NCI-H2107 treated with DMSO at 0.1 percent for 48 hours (cell line): ENCODE measurements around the gene ITSN2.

Source experiments
- DNase-seq: peaks from one replicate; lab custom pipeline; 2025; ENCODE audit not compliant: unreplicated experiment; lab: John Stamatoyannopoulos, UW

Gene ITSN2

DNA sequence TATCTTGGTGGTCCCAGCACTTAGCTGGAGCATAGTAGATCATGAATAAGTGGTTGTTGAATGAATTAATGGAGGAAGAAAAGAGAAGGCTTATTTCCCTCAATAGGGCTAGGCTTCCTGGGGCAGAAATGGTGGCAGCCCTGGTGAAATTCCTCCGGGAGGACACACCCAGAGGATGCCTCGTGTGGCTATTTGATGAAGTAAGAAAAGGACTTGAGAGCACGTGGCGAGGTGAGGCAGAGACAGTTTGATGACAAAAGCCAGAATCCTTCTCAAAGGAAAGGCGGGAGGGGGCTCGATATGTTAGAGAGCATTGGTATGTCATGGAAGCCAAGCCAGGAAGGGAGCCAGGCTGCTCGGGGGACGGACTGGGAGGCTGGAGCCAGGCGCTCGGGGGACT is 170.8 kb downstream of the ITSN2 start:
- no peak for DNase-seq

DNA sequence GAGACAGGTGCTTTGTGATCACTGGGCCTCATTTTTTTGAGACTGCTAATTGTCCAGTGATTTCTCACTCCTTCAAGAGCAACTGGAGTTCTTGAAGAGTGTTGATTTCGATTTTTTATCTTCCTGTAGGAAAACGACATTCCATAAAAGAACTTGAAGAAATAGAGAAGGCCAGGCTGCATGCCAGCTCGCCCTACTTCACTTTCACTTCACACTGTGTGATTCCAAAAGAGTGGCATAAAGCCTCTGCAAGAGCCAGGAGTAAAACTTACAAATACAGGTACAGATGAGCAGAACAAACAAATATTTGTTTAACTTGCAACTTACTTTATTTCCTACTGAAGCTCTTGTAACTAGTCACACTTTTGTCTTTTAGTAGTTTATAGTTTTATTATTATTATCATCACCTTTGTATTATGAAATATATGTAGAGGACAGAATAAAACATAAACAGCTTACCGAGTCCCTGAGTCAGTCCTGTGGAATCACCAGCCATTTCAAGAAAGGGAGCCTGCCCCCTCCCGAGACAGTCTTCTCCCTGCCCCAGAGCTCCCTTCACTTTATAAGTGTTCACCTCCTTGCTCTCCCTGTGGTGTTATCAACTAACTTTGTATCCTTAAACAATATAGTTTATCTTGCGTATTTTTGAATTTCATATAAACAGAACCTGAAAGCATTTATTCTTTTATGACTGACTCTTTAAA is 176.8 kb downstream of the ITSN2 start:
- DNase-seq, result no peak

DNA sequence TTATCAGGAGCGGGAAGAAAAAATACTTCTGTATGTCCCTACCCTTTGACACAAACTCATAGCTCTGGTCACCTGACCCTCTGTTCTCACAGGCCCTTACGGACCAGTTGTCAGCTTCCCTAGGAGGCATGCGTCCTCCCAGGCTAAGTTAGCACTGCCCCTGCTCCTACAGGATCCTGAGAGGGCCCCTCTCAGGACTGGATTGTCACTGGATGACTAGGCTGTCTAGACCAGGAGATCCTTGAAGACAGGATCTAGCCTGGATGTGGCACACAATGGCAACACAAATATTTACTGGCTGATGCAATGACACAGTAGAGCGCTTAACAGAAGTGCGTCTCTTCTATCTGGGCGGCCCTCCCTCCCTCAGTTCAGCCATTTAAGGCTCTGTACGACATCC is 177.8 kb downstream of the ITSN2 start:
- no peak for DNase-seq

DNA sequence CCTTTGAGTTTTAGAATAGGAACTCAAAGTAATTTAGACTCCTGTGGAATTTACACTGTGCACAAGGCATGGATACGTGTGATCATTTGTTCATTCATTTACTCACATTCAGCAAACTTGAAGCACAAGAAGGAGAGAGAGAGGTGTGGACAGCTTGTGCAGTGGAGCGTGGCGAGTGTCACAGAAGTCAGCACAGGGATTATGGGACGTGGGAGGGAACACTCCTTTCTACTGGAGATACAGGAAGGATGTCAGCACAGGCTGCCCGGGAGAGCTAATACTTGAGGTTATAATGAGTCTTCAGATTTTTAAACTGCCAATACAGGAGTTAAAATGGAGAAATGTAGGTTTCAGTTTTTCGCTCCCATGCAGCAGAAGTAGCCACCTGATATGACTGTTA is 178.5 kb downstream of the ITSN2 start:
- no peak for DNase-seq

DNA sequence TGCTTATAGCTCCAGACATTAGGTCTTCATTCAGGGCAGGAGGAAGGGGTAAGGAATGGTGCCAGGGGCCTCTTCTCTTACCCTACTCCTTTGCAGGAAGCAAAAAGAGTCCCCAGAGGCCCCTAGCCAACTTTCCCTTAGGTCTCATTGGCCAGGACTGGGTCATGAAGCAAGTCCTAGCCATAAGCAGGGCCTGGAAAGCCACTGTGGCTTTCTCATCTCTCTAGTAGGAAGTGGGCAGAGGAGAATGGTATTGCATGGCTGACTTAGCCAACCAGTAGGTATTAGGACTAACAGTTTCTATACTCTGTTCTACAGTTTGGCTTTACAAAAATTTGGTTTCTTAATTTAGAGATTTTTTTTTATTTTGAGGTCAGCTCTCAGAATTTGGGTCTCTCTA is 180.7 kb downstream of the ITSN2 start:
- no peak for DNase-seq

DNA sequence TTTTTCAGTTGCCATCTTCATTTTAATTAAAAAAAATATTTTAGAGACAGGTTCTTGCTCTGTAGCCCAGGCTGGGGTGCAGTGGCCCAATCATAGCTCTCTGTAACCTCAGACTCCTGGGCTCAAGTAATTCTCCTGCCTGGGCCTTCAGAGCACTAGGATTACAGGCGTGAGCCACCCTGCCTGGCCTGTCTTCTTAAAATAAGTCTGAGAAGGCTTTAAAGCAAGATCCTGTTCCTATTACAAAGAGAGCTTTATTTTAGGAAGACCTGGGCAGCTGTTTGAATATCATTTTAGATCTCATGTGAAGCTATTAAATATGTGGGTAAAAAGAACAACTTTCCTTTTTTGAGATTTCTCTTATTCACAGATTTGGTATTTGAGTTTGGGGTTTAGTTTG is 184.0 kb downstream of the ITSN2 start:
- no peak for DNase-seq

DNA sequence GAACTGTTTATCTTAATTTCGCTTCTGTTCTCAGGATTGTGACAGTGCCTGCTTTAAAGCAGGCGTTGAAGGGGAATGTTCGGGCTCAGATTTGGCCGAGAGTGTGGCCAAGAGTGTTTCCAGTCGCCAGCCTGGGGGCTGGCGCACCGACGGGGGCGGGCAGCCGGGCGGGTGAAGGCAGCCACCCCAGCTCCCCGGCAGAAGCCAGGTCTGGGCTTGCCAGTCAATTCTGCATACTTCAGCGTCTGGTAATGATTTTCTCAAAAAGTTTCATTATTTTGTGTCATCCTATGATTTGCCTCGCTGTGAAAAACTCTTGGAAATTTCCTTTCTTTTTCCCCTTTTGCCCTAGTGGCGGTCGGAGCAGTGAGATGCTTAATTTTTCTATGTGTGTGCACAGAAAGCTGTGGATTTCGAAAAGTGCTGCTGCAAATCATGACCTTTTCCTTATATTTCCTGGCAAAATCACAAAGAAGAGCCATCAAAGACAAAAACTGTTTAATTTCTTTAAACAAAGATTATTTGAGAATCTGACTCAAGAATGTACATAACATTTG is 184.6 kb downstream of the ITSN2 start:
- DNase-seq, result no peak

DNA sequence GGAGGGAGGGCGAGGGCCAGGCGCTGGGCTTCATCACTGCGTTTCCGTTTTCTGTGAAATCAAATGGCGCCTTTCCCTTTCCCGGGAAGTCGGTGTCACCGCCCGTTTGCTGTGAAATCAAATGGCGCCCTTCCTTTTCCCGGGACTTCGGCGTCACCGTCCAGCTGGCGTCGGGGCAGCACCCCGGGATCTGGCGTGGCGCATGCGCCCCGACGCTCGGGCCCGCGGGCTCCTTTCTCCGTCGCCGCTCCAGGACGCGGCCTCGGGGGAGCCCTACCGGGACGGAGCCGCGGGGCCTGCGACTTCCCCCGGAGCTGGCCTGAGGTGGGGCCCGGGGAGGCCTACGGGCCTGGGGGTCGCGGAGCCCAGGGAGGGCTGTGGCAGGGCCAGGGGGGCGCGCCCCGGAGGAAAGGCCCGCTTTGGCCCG is 185.5 kb downstream of the ITSN2 start, which contains the start of gene FAM228A:
TSS of gene FAM228A (plus strand) at position 203 of the 427 bp plus-strand sequence. CDS start 428 bp downstream, outside the sequence.
- DNase-seq, result no peak

DNA sequence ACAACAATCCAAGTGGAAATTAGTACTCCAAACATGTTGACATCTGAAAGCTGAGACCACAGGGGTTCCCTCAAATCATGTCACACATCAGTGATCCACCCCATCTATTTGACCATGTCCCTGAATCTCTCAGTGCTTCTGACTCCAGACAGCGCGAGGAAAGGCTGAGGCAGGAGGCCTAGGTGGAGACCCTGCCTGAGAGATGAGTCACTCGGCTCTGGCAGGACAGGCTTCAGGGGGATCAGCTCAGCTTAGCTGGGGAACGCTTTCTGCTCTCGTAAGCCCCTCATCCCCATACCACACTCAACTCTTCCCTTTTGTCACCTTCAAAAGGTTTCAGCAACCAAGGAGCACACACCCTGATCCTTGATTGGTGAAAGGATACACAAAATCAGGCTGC is 191.3 kb downstream of the ITSN2 start:
- DNase-seq, result no peak

DNA sequence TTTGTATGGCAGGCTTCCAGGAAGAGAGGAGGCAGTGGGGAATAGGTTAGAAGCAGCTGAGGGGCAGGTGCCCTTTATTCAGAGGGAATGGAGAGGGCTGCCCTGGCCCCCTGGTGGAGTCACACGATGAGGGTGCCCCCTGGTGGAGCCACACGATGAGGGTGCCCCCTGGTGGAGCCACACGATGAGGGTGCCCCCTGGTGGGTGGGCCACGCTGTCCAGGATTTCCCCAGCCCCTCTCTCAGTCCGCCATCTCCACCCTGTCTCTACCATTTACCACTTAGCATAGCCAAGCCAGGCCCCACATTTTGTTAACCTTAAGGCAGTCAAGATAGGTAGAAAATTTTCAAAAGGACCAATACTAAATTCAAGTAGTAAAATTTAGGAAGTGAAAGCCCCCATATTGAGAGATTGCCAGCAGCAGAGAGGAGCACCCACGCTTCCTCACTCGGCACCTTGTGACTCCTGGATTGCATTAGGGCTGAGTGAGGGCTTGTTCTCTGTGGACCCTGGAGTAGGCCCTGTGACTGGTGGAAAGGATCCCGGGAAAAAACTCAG is 195.8 kb downstream of the ITSN2 start:
- DNase-seq, result no peak

DNA sequence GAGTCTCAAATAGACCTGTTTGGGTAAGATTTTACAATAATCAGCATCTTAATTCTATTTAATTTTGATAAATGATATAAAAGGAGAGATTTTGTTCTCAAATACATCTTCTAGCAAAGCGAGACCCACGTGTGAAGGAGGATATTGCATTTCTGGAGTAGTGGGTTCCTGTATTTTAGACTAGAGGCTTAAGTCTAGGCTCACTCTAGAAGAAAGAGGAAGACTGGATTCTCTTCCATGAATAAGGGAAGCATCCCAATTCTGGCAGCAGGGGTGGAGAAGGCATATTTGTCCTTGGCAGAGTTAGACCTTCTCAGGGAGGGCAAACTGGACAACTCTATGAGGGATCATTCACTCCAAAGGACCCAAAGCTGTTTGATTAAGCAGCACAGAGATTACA is 196.7 kb downstream of the ITSN2 start:
- no peak for DNase-seq

DNA sequence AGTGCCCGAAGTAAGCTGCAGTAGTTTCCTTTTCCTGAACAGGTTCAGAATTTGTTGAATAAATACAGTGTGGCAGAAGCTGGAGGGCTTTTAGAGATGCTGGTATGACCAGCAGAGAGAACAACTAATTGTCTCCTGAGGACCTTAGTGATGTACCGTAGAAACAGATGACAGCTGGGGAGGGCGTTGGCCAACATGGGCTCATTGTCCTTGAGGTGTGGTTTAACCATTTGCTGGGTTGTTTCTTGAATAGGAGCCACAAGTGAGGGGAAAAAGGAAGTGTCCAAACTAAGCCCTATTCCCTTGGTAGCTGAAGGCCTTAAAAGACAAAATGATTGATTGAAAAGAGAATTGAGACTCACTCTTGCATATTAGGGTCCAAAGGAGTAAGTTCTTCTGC is 197.2 kb downstream of the ITSN2 start:
- no peak for DNase-seq

DNA sequence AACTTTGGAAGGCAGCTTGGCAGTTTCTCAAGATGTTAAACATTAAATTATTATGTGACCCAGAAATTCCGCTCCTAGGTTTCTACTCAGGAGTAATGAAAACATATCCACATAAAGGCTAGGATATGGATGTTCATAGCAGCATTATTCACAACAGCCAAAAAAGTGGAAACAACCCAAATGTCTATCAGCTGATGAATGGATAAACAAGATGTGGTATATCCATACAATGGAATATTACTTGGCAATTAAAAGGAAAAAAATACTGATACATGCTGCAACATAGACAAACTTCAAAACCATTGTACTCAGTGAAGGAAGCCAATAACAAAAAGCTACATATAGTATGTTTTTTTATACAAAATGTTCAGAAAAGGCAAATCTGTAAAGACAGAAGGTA is 197.8 kb downstream of the ITSN2 start:
- DNase-seq, result no peak

DNA sequence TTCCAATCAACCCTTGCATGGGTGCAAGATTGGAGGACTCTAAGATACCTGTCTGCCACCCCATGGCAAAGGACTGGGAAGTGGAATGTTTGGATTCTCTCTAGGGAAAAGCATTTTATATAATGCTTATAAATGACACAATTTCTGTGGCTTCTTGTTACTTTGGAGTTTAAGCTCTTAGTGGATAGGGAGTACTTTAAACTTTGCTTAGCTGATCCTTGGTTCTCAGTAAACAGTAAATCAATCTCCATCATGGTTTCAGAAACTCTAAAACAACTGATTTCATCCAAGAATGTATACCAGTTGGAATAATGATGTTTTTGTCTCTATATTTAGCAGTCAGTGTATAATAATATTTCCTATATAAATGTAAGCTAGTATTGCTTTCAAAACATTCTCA is 199.6 kb downstream of the ITSN2 start:
- DNase-seq, result no peak

DNA sequence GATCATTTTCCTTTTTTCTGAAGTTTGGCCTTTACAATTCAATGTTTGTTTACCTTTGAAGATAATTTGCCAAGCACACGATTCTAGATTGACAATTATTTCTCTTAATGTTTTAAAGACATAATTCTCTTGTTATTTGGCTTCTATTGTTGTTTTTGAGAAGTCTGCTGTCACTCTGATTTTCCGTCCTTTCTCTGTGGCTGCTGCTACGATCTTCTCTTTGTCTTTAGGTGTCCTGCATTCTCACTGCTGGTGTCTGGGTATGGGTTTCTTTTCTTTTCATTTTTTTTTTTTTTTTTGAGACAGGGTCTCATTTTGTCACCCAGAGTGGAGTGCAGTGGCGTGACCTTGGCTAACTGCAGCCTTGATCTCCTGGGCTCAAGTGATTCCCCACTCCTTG is 200.6 kb downstream of the ITSN2 start:
- no peak for DNase-seq

DNA sequence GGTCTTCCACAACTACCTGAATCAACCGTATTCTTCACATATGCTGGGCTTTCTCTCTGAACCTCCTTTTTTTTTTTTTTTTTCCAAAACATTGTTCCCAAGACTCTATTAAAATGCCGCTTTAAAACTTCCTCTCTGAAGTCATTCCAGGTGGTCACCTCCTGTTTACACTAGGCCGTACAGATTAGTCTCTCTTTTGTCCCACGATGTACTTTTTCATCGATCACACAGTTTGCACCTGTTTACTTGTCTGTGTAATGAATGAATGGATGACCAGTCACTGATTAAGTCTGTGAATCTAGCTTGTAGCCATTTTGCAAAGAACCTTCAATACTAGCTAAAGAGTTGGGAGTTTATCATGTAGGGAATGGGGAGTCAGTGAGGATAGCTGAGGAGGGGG is 202.2 kb downstream of the ITSN2 start:
- no peak for DNase-seq

DNA sequence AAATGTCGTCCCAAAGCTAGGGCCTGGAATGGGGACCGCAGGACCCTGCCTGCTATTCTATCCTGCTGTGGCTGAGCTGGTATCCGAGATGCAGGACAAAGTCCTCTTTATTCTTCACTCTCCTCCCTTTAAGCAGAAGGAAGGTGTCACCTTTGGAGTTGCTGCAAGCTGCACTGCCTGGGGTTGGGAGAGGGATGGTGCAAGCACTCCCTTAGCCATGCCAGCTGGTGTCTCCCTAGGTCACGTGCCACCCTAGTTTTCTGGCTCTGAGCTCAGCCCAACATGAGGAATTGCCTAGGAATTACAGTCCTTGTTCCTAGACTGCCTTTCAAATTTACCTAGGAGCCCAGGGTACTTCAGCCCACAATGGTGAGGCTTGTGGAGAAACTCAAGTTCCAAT is 206.9 kb downstream of the ITSN2 start:
- DNase-seq, result no peak
